GM18502 (cell line): ENCODE data around the gene FAM110C.
"Not testable (repeated sequence)": the region's sequence is repeated elsewhere in the genome, so short reads cannot be mapped to it uniquely, and the experiment has no call there.

Experiments
- ATAC-seq: cut with Tn5 transposase; IDR thresholded peaks from one replicate; pipeline ENCODE4 v1.9.1; 2021; ENCODE audit warnings: mild to moderate bottlenecking; ENCODE audit not compliant: unreplicated experiment, poor library complexity

The FAM110C gene, protein sequence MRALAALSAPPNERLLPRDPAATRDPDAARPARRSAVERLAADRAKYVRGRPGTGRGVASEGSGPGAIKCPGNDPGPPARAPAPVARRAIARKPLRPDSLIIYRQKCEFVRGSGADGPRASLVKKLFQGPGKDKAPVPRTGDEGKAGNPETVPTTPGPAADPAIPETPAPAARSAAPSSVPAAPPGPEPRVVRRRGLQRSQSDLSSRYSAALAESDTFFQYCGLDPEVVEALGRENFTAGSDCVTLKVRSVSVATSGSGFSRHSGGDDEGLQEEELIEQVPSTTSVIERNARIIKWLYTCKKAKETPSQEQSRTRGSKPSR

DNA sequence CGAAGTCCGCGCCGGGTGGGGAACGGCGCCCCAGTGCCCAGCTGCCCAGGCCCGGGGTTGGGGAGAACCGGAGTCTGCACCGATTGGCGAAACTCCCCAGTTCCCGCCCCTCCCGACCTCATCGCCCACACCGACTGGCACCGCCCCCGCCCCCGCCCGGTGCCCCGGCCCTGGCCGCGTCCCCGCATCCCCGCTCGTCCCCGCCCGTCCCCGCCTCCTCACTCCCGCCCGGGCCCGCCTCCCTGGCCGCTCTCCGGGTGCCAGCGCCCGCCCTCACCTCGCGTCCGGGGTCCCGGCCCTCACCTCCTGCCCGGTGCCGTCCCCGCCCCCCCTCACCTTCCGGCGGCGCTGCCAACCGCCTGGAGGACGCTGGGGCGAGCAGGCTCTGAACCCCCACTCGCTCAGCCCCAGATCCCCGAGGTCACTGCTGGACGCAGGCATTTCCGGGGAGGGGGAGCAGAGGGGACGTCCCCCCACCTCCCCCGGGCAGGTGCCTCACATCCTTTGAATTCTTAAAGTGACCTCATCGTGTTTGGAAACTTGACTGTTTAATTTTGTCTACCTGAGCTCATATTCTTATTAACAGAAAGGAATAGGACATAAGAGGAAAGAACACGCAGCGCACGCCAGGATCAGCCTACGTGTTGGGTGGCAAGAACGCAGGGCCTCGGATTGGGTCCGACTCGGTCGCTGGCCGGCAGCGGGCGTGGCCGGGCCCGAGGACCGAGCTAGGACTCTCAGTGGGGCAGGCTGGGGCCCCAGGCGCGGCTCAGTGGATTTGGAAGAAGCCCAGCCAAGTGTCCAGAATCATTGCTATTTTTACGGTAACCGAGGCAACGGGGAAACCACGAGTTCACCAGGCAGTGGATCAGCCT, at the start of gene FAM110C:
Gene FAM110C, minus strand, starts transcription at position 35 of the 875 bp plus-strand sequence. CDS start 120 bp downstream, outside the sequence.
- no peak for ATAC-seq

DNA sequence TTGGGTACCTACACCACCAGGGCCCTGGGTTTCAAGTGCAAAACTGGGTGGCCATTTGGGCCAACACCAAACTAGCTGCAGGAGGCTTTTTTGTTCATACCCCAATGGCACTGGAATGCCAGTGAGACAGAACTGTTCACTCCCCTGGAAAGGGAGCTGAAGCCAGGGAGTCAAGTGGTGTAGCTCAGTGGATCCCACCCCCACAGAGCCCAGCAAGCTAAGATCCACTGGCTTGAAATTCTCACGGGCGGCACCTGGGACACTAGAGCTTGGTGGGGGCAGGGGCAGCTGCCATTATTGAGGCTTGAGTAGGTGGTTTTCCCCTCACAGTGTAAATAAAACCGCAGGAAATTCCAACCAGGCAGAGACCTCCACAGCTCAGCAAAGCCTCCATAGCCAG, 46.0 kb upstream of the FAM110C start:
- ATAC-seq, result no peak

DNA sequence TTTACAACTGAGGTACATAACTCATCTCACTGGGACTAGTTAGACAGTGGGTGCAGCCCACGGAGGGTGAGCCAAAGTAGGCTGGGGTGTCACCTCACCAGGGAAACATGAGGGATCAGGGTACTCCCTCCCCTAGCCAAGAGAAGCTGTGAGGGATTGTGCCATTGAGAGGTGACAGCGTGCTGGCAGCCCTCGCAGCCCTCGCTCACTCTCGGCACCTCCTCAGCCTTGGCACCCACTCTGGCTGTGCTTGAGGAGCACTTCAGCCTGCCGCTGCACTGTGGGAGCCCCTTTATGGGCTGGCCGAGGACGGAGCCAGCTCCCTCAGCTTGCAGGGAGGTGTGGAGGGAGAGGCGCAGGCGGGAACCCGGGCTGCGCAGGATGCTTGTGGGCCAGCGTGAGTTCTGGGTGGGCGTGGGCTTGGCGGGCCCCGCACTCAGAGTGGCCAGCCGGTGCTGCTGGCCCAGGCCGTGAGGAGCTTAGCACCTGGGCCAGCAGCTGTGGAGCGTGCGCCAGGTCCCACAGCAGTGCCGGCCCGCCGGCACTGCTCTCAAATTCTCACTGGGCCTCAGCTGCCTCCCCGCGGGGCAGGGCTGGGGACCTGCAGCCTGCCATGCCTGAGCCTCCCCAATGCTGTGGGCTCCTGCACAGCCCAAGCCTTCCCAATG, 44.5 kb upstream of the FAM110C start:
- no peak for ATAC-seq

DNA sequence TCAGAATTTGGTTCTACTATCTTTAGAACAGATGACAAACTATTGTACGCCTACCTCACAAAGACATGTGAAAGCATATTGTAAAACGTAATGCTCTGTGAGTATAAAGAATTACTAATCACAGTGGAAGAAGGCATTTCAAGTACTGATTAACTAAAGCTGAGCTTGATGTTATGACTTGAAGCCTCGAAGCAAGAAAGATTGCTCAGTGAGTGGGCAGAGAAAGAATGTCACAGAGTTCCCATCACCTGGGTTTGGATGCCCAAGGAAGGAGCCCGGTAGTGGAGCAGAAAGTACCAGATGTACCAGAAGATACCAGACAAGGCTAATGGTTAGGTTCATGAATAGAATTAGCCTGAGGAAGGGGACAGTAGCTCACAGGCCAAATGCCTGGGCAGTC, 39.5 kb upstream of the FAM110C start:
- no peak for ATAC-seq

DNA sequence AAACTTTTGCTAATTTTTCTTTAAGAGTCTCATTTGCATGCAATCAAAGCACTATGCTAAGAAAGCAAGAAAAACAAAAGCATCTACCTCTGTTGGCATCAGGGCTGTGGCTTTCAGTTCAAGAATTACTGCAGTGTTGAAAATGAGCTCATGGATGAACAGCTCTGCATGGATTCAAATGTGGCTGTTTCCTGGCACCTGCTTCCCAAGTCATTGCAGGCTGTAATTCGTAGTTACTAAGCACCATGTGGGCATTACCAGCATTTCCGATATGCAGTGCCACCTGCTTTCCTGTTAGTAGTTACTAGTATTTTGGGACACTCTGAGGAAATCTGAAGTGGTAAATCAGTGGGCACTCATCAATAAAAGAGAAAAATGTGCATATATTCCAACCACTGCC, 37.8 kb upstream of the FAM110C start:
- no peak for ATAC-seq

DNA sequence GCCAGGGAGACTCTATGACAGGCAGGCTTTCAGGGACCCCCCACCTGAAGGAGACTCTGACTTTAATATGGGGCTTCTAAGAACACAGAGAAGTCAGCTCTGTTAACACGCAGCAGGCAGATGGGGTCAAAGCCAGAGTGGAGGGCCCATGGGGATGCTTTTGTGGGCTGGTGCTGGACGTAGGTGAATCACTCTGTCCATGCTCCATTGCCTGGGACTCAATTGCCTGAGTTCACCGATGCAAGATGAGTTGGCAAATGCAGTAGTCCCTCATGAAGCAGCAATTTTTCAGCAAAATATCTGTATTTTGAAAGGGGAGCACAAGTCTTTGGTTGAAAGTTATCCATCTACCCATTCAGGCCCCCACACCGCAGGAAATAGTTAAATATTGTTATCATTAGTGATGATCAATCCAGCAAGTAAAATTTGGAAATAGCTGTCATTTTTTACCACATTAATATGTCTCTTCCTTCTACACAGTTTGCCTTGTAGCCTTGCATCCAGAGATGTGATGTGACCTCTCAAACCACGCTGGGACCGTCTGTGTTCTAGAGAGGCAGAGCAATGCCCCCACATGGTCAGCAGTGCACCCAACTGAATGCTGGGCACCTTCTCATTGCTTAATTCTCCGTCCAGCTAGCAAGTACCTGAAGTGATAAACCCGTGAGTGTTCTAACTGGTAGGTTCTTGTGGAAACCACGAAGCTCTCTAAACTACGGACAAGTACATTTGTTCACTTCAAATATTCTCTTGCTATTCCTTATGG, 34.8 kb upstream of the FAM110C start:
- no peak for ATAC-seq

DNA sequence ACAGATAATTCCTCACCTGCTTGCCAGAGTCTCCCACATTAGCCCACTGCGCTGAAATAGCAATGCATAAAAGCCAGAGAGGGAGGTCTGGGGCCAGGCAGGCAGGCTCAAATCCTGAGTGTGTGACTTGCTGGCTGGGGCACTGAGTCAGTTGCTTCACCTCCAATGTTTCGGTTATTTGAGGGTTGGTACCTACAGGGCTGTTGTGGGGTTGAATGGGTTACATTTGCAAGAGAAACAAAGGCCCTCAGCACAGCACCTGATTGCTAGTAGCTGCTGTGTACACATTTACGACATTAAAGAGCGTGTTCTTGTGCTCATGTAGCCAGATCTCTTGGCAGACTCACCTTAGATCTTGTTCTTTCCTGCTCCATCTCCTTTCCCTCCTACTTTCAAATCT, 34.1 kb upstream of the FAM110C start:
- ATAC-seq, result no peak

DNA sequence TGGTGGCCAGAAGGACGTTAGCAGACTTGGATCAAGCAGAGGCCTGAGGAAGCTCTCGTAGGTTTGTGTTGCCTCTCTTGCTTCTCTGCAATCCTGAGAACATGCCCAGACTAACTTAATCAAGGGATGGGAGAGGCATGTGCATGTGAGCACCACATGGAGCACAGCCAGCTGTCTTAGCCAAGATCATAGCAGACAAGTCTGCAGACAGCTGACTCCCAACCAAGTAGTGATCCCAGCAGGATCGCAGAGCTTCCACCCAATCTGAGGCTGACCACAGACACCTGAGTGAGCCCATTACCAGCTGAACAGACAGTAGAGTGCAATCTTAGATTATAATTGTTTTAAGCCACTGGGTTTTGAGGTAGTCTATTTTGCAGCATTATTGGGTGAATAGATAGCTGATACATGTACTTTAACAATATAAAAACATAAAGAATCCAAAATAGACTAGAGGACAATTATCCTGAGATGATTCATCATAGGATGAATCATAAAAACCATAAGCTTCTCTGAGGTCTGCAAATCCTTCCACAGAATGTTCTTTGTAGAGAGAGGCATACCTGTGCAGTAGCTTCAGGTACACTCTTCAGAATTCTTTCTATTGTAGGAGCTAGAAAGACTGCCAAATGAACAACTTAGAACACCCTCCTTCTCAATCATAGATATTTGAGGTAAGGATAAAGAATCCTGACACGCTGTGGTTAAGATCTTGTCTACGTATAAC, 25.2 kb upstream of the FAM110C start:
- ATAC-seq, result no peak

DNA sequence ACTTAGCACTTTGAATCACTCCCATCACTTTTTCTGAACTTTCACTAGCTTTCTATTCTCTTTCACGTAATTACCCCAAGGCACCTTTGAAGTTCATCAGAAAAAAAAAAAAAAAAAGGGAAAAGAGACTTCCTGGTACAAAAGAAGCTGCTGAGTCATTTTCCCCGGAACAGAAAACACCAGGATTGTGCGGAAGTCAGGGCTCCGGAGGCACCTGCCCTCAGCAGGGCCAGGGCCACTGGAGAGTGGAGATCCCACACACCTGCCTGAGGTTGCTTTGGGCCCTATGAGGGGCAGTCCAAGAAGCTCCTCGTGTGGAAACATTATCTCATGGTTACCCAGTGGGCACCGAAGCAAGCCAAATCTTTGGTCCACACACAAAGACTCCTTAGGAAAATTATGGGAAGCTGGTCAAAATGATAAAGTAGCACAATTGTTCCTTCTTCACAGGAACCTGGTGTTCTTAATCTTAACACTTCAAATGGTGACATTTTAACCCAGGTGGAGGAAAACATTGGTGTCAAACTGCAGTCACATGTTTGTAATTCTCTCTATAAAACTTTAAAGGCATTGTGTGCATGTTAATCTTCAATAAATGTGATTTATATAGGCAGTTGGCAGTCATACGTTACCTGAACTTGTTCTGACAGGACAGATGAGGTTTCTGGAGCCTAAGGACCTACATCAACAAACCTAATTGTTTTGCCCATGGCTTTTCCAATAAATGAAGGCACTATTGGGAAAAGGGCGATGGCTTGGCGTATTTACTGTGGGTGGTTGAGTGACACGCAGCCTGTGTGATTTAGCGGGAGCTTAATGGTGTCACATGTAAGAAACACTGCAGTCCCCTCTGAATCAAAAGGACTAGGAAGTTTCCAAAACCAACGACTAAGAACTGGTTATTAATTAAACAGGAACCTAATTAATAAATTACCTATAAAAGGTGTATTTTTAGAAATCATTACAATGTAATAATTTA, 23.4 kb upstream of the FAM110C start:
- no peak for ATAC-seq

DNA sequence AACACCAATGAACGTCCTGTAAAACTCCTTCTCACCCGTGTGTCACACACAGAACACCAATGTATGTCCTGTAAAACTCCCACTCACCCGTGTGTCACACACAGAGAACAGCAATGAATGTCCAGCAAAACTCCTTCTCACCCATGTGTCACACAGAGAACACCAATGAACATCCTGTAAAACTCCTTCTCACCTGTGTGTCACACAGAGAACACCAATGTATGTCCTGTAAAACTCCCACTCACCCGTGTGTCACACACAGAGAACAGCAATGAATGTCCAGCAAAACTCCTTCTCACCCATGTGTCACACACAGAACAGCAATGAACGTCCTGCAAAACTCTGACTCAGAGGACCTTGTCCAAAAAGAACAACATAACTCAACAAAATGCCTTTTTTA, 22.3 kb upstream of the FAM110C start:
- ATAC-seq, result not testable (repeated sequence)

DNA sequence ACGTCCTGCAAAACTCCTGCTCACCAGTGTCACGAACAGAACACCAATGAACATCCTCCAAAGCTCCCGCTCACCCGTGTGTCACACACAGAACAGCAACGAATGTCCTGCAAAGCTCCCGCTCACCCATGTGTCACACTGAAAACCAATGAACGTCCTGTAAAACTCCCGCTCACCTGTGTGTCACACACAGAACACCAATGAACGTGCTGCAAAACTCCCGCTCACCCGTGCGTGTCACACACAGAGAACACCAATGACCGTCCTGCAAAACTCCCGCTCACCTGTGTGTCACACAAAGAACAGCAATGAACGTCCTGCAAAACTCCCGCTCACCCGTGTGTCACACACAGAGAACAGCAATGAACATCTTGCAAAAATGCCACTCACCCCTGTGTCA, 20.5 kb upstream of the FAM110C start:
- ATAC-seq, result no peak

DNA sequence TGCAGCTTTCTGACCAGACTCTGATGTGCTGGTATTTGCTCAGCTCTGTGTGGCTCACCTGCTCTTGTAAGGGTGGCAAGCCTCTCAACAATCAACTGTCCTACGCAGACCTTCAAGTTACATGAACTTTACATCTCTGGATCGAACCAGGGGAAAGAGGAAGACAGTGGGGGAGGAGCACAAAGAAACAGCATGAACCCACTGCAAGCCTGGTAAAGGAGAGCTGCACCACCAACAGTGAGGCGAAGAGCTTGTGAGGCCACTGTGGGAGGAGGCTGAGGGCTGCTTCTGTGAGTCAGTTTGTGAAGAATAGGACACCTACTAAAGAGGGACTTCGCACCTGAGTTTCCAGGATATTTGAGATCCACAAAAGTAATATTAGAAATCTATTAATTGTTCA, 18.8 kb upstream of the FAM110C start:
- ATAC-seq, result no peak

DNA sequence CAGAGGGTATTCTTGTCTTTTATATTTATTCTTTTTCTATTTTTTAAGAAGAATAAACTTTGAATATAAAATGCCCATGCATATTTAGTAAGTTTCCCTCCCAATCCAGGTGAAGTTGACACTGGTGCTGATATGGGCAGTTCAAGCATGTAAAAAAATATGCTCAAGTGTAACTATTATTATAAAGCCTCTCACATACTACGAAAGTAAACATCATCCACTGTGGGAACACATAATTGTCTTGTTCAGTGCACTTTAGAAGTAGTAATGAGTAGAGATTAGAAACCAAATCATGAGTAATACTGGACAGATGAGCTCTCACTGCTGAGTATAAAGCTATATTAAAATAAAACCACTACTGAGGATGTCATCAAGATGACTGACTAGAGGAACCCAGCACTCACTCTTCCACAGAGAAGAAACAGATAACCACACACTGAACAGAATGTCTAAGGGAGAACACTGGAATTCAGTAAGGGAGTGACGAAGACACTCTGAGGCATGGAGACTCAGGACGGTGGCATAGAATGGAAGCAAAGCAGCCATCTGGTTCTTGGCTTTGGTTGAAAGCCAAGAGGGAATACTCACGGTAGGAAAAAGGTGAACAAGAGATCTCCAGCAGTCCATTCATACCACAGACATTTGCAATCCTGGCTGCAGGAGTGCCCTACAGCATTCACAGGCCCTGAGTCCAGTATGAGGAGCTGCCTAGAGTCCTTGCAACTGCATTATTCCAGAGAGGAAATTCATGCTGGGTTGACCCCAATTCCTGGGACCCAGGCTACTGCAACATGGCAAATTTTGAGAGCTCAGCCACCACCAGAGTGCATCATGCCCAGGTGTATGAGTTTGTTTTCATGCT, 9.5 kb upstream of the FAM110C start:
- ATAC-seq, result no peak

DNA sequence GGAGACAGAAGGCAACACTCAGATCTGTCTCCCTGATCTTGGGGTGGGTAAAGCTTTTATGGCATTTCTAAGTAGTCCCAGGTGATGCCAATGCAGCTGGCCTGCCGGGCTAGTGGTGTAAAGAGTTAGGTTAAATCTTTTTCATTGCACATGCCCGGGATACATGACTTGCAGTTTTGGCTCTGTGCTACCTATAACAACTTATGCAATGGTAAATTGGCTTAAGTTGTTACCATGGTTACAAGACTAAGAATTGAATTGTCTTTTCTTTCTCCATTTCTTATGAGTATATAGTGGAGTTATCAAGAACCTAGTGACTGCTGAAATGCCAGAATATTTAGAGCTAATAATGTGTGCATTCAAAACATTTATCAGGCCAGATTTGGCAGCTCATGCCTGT, 5.3 kb upstream of the FAM110C start:
- ATAC-seq, result no peak

DNA sequence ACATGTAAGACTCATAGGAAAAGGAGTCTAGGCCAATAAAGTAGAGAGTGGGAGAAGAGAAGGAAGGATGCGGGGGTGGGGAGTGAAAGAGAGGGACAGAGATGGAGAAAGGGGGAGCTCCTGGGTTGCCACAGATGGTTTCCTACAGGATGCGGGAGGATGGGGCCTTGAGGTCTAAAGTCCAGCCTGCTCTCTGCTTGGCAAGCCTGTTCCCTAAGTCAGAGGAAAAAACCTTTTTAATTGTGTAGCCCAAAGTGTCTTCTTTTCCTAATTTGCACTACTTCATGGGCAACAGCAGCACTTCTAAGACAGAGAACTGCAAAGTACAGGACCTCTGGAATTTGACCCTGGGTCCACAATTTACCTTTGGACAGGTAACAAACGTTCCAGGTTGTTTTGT, 1.4 kb upstream of the FAM110C start:
- ATAC-seq, result no peak

DNA sequence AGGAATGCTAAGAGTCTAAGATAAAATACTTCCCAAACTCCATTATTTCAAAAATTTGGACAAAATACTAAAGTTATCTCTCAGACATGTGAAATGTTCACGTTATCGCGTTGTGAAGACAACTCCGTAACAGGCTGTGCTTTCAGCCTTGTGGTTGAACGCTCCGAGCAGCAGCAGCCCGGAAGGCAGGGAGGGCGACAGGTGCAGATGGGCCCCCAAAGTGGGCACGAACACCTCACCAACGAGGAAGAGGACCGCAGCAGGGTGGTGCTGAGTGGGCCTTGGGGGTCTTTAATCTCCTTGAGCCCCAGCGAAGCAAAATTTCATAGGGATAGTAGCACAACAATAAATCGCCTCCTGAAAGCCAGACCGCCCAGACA, 1.0 kb upstream of the FAM110C start:
- ATAC-seq, result no peak

DNA sequence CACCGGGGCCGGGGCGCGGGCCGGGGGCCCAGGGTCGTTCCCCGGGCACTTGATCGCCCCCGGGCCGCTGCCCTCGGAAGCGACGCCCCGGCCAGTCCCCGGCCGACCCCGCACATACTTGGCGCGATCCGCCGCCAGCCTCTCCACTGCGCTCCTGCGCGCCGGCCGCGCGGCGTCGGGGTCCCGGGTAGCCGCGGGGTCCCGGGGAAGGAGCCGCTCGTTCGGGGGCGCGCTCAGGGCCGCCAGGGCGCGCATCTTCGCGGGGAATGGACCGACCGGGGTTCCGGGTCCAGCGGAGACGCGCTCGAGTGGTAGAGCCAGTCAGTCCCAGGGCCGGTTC, 204 bp downstream of the FAM110C start:
- ATAC-seq, result no peak
